Loucy (cell line): ENCODE measurements around the gene SLC9A6.

ENCODE experiments used
- EZH2phosphoT487 ChIP-seq: fragments of 200-600 bp; IDR thresholded peaks from 2 replicates; pipeline ENCODE4 v1.6.1; 2018; ENCODE audit warnings: antibody characterized with exemption, mild to moderate bottlenecking, moderate library complexity, borderline replicate concordance
- TF ChIP-seq, protein P1 (sequence below): fragments of 200-600 bp; sonication (generic); conservative IDR thresholded peaks from 2 replicates; pipeline ENCODE4 v1.5.1; 2014; ENCODE audit warnings: mild to moderate bottlenecking, antibody characterized with exemption, low read length

- TF ChIP-seq, protein P1, sequence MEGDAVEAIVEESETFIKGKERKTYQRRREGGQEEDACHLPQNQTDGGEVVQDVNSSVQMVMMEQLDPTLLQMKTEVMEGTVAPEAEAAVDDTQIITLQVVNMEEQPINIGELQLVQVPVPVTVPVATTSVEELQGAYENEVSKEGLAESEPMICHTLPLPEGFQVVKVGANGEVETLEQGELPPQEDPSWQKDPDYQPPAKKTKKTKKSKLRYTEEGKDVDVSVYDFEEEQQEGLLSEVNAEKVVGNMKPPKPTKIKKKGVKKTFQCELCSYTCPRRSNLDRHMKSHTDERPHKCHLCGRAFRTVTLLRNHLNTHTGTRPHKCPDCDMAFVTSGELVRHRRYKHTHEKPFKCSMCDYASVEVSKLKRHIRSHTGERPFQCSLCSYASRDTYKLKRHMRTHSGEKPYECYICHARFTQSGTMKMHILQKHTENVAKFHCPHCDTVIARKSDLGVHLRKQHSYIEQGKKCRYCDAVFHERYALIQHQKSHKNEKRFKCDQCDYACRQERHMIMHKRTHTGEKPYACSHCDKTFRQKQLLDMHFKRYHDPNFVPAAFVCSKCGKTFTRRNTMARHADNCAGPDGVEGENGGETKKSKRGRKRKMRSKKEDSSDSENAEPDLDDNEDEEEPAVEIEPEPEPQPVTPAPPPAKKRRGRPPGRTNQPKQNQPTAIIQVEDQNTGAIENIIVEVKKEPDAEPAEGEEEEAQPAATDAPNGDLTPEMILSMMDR, result no peak
- no peak for TF ChIP-seq EZH2phosphoT487
These were observed 979 bp upstream of the SLC9A6 start for GRCh38 chrX:135984256-135984655.
